Lung (tissue), 12 donors: ENCODE data around the gene ADGRL2. TPM values are rescaled to one million over a fixed set of nuclear protein-coding genes. Genes with fewer than 3 reads are reported as not detected.

Source experiments
- ATAC-seq: fragments of 200-7000 bp; cut with Tn5 transposase; one replicate; pipeline ENCODE4 v1.9.1; 2020; ENCODE audit warnings: moderate number of reproducible peaks; ENCODE audit not compliant: insufficient read depth, low FRiP score
- DNase-seq, 3 donors: peaks; one replicate each; pipeline ENCODE4 v3.0.0-alpha.2; 2013 to 2017
- H3K27ac ChIP-seq, 2 donors: one replicate each; pipeline ENCODE4 v1.5.1; 2013; ENCODE audit warnings: mild to moderate bottlenecking in 2 of 2, moderate library complexity in 2 of 2, control low read depth in 1 of 2, inconsistent platforms in 1 of 2, low read depth in 1 of 2, low read length in 1 of 2
- H3K27me3 ChIP-seq, 3 donors: one replicate each; pipeline ENCODE4 v1.5.1; 2013; ENCODE audit warnings: low read length in 2 of 3; ENCODE audit not compliant: control insufficient read depth in 3 of 3, insufficient read depth in 3 of 3
- H3K36me3 ChIP-seq, 4 donors: one replicate each; pipeline ENCODE4 v1.5.1; 2013; ENCODE audit warnings: low read length in 4 of 4, mild to moderate bottlenecking in 1 of 4, moderate library complexity in 1 of 4; ENCODE audit not compliant: control insufficient read depth in 4 of 4, insufficient read depth in 4 of 4
- H3K4me1 ChIP-seq, 5 donors: one replicate each; pipeline ENCODE4 v1.5.1; 2013; ENCODE audit warnings: low read length in 5 of 5, mild to moderate bottlenecking in 2 of 5, moderate library complexity in 1 of 5; ENCODE audit not compliant: control insufficient read depth in 5 of 5, insufficient read depth in 5 of 5
- H3K4me3 ChIP-seq: one replicate; pipeline ENCODE4 v1.5.1; 2013; ENCODE audit warnings: mild to moderate bottlenecking, control low read depth, moderate library complexity
- H3K9ac ChIP-seq, 2 donors: one replicate each; pipeline ENCODE4 v1.5.1; 2013; ENCODE audit warnings: low read length in 2 of 2, control low read depth in 1 of 2; ENCODE audit not compliant: insufficient read depth in 1 of 2
- H3K9me3 ChIP-seq, 4 donors: one replicate each; pipeline ENCODE4 v1.5.1; 2013; ENCODE audit warnings: low read length in 3 of 4, mild to moderate bottlenecking in 1 of 4, moderate library complexity in 1 of 4; ENCODE audit not compliant: control insufficient read depth in 4 of 4, insufficient read depth in 3 of 4
- CTCF ChIP-seq: IDR thresholded peaks from 2 replicates; pipeline ENCODE4 v1.5.1; 2012; ENCODE audit warnings: mild to moderate bottlenecking; ENCODE audit errors: control extremely low read depth, extremely low read depth
- WGBS, 2 donors: extraction: QIAGEN DNeasy Blood & Tissue Kit; methylation state at CpG; one replicate each; pipeline ENCODE4 v1.1.7; 2013; 5-methylcytosine and 5-hydroxymethylcytosine counted together
- polyA plus RNA-seq, 2 donors: library from polyadenylated mRNA; stranded (reverse); fragments of 200-250 nt; gene quantifications; one replicate each; pipeline ENCODE4 v1.2.1, GENCODE V29; 2013
- total RNA-seq, 2 donors: library from RNA; depleted of rRNA in 1 of 2; stranded (reverse); fragments of >200 nt in 1 of 2; gene quantifications; one replicate each; pipeline ENCODE4 v1.2.1, GENCODE V29; 2014 to 2021
- donor health status: control.
- donor health status: control.
- donor health status: Bipolar disorder and iron deficiency.
- donor health status: healthy.
- donor health status: DM: yes; HTN: yes; CAD: no.

The ADGRL2 gene
- total and polyA plus RNA-seq, 4 donors: 32.5 to 421 (median 72.1) TPM

- Histone ChIP-seq H3K27me3 (no peaks in the 10 kb centered on the region), H3K4me3 (no peak overlapping the region), H3K9me3 (peaks cover 0 to 3% (median 0%) of the 10 kb centered on the region in 4 donors), H3K36me3 (no peaks in the 10 kb centered on the region), H3K4me1 (no peaks in the 10 kb centered on the region), H3K9ac (no peak overlapping the region), H3K27ac (no peak overlapping the region)
- DNase-seq (no peak), ATAC-seq (no peak)
- no peak for TF ChIP-seq CTCF
- 88 to 89% methylated on average over 2 of the region's 2 CpGs for WGBS, 2 donors
These were observed 19.0 kb upstream of the ADGRL2 start for GRCh38 chr1:81781749-81782148.

- DNase-seq (no peak), ATAC-seq (no peak)
- no peak for TF ChIP-seq CTCF
- Histone ChIP-seq H3K27ac (no peak overlapping the region), H3K4me1 (peaks cover 0 to 6% (median 0%) of the 10 kb centered on the region in 5 donors), H3K36me3 (no peaks in the 10 kb centered on the region), H3K9ac (no peak overlapping the region), H3K4me3 (no peak overlapping the region), H3K9me3 (no peaks in the 10 kb centered on the region), H3K27me3 (no peaks in the 10 kb centered on the region)
- WGBS, 2 donors: 78 to 80% methylated on average over 2 of the region's 2 CpGs
These were observed 8.6 kb upstream of the ADGRL2 start for GRCh38 chr1:81792184-81792583.

GRCh38 chr1:81797701-81798100, 3.0 kb upstream of the ADGRL2 start:
- H3K27ac ChIP-seq: no peak overlapping the region
- no peak for ATAC-seq

More at GRCh38 chr1:81797701-81798100, 3.0 kb upstream of the ADGRL2 start:
- H3K4me3 ChIP-seq: no peak overlapping the region
- no peak overlapping the region for H3K9ac ChIP-seq
- DNase-seq: no peak
- WGBS, 2 donors: 82 to 85% methylated on average over 2 of the region's 2 CpGs
- H3K27me3 ChIP-seq: no peaks in the 10 kb centered on the region
- no peak for TF ChIP-seq CTCF
- H3K36me3 ChIP-seq: peaks cover 0 to 6% (median 0%) of the 10 kb centered on the region in 4 donors
- peaks cover 0 to 15% (median 0%) of the 10 kb centered on the region in 5 donors for H3K4me1 ChIP-seq
- no peaks in the 10 kb centered on the region for H3K9me3 ChIP-seq
